Measurements from ENCODE around the gene PRR30. TPM values are rescaled to one million over a fixed set of nuclear protein-coding genes. Genes with fewer than 3 reads are reported as not detected.
A peak's percentile ranks its signal among the peaks of the same experiment; 100 is the strongest.

The PRR30 gene
- total RNA-seq, 4 donors from 2014 or later: not detected

GRCh38 chr2:27152796-27153464, 13.7 kb upstream of the PRR30 start:
- H3K36me3 ChIP-seq: no peaks in the 10 kb centered on the region
- H3K4me1 ChIP-seq: no peaks in the 10 kb centered on the region
- WGBS: 67% methylated on average over 2 of the region's 2 CpGs
- peaks cover 3% of the 10 kb centered on the region for H3K27me3 ChIP-seq
- H3K4me3 ChIP-seq: no peak overlapping the region
- peak in 1 of 2 donors; percentile 11 for DNase-seq (ENCODE audit: low spot score in 2 of 2)
- TF ChIP-seq POLR2A (IDR thresholded peaks at IDR 0.05): no peak
- no peaks in the 10 kb centered on the region for H3K9me3 ChIP-seq
- no peak overlapping the region for H3K27ac ChIP-seq

- H3K36me3 ChIP-seq: no peaks in the 10 kb centered on the region
- TF ChIP-seq POLR2AphosphoS5 (IDR thresholded peaks at IDR 0.05) (no peak), EP300 (IDR thresholded peaks at IDR 0.05) (no peak), POLR2A (IDR thresholded peaks at IDR 0.05) (no peak)
- TF ChIP-seq, protein P1, sequence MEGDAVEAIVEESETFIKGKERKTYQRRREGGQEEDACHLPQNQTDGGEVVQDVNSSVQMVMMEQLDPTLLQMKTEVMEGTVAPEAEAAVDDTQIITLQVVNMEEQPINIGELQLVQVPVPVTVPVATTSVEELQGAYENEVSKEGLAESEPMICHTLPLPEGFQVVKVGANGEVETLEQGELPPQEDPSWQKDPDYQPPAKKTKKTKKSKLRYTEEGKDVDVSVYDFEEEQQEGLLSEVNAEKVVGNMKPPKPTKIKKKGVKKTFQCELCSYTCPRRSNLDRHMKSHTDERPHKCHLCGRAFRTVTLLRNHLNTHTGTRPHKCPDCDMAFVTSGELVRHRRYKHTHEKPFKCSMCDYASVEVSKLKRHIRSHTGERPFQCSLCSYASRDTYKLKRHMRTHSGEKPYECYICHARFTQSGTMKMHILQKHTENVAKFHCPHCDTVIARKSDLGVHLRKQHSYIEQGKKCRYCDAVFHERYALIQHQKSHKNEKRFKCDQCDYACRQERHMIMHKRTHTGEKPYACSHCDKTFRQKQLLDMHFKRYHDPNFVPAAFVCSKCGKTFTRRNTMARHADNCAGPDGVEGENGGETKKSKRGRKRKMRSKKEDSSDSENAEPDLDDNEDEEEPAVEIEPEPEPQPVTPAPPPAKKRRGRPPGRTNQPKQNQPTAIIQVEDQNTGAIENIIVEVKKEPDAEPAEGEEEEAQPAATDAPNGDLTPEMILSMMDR (IDR thresholded peaks at IDR 0.05): no peak
- H3K4me1 ChIP-seq: no peaks in the 10 kb centered on the region
- peaks cover 3% of the 10 kb centered on the region for H3K27me3 ChIP-seq
- H3K4me3 ChIP-seq: no peak overlapping the region
- peak in 1 of 2 donors; percentile 37 for DNase-seq (ENCODE audit: low spot score in 2 of 2)
- no peak overlapping the region for H3K27ac ChIP-seq
- 93% methylated on average over 8 of the region's 8 CpGs for WGBS
- no peaks in the 10 kb centered on the region for H3K9me3 ChIP-seq
Measured at GRCh38 chr2:27152102-27152795, 13.0 kb upstream of the PRR30 start.

DNA sequence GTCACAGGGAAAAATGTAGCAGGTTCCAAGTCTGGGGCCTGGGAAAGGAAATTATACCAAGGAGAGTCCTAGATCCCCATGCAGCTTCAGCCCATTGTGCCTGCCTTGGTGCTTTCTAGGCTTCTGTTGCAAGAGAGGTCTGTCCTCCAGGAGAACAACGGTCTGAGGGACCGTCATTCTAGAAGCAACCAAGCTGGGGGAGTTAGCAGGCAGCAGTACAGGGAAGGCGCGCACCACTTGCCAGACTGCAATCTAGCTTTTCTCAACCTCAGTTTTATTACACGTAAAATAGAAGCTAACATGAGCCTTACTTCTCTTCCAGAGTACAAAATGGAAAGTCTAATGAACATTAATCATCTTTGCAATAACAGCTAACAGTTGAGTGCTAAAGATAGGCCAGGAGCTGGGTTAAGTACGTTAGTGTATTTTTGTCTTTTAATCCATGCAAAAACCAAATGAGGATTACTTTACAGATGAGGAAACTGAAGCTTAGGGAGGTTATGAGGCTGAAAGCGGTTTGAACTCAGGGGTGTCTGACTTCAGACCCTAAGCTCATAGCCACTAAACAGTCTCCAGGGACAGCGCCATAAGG, 11.5 kb upstream of the PRR30 start:
- 90% methylated on average over 8 of the region's 8 CpGs for WGBS
- no peak overlapping the region for H3K4me3 ChIP-seq
- no peak for TF ChIP-seq POLR2A (IDR thresholded peaks at IDR 0.05)
- TF ChIP-seq, protein P1 (IDR thresholded peaks at IDR 0.05): no peak
- TF ChIP-seq POLR2AphosphoS5 (IDR thresholded peaks at IDR 0.05): no peak
- no peak for TF ChIP-seq EP300 (IDR thresholded peaks at IDR 0.05)

DNA sequence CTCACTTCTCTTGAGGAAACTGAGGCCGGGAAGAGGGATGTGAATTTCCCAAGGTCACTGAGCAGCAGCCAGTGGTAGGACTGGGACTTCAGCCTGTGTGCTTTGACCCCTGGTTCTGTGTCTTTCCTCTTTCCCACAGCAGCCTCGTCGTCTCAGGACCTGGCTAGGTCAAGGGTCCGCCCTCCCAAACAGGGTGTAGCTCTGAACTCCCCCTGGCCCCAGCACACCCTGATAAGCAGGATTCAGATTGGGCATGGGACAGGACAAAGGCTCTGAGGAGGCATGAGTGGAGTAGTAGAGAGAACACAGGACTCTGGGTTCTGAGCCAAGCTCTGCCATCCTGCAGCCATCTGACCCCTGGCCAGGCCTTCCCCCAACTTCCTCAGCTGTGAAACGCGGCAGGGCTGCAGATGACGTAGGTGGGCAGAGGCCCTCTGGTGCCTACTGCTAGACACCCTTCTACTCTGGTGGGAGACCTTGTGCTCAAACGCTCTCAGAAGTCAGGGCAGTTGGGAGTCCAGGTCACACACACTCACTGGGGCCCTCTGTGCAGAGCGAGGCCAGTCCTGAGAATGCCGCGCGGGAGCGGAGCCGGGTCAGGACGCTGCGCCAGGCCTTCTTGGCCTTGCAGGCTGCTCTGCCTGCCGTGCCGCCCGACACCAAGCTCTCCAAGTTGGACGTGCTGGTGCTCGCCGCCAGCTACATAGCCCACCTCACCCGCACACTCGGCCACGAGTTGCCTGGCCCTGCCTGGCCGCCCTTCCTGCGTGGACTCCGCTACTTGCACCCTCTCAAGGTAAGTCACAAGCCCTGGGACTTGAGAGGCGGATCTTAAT, 10.6 kb upstream of the PRR30 start:
- Histone ChIP-seq H3K27ac (no peak overlapping the region), H3K27me3 (peaks cover 3% of the 10 kb centered on the region), H3K9me3 (no peaks in the 10 kb centered on the region), H3K4me1 (no peaks in the 10 kb centered on the region), H3K4me3 (no peak overlapping the region), H3K36me3 (no peaks in the 10 kb centered on the region)
- TF ChIP-seq POLR2AphosphoS5 (IDR thresholded peaks at IDR 0.05): no peak
- TF ChIP-seq EP300 (IDR thresholded peaks at IDR 0.05): no peak
- TF ChIP-seq POLR2A (IDR thresholded peaks at IDR 0.05): no peak
- TF ChIP-seq, protein P1 (IDR thresholded peaks at IDR 0.05): no peak
- no peak for DNase-seq (ENCODE audit: low spot score in 2 of 2)
- 86% methylated on average over 11 of the region's 29 CpGs for WGBS

More for the DNA sequence above, 11.5 kb upstream of the PRR30 start:
- no peaks in the 10 kb centered on the region for H3K9me3 ChIP-seq
- no peaks in the 10 kb centered on the region for H3K36me3 ChIP-seq
- no peak overlapping the region for H3K27ac ChIP-seq
- H3K27me3 ChIP-seq: peaks cover 3% of the 10 kb centered on the region
- DNase-seq (ENCODE audit: low spot score in 2 of 2): peak in 1 of 2 donors; percentile 2
- no peaks in the 10 kb centered on the region for H3K4me1 ChIP-seq

- no peak for TF ChIP-seq POLR2A (IDR thresholded peaks at IDR 0.05)
- TF ChIP-seq POLR2AphosphoS5 (IDR thresholded peaks at IDR 0.05): no peak
- no peak for TF ChIP-seq EP300 (IDR thresholded peaks at IDR 0.05)
- TF ChIP-seq, protein P1 (IDR thresholded peaks at IDR 0.05): no peak
- peak in 1 of 2 donors; percentile 27 for DNase-seq (ENCODE audit: low spot score in 2 of 2)
- WGBS: 64% methylated on average over 4 of the region's 12 CpGs
- Histone ChIP-seq H3K27me3 (peaks cover 3% of the 10 kb centered on the region), H3K9me3 (no peaks in the 10 kb centered on the region), H3K36me3 (no peaks in the 10 kb centered on the region), H3K4me1 (no peaks in the 10 kb centered on the region), H3K4me3 (no peak within 1 kb of the TSS), H3K27ac (no peak within 1 kb of the TSS)
Measured at GRCh38 chr2:27148801-27149439, 9.7 kb upstream of the PRR30 start, which contains the start of gene TCF23. Gene TCF23 (plus strand): TSS chr2:27149004. CDS start chr2:27149134, 130 bp downstream.
